K562 (cell line): ENCODE data around the gene CLEC2L. TPM values are rescaled to one million over a fixed set of nuclear protein-coding genes. Genes with fewer than 3 reads are reported as not detected.

Source experiments
- ATAC-seq: fragments of 200-7000 bp; cut with Tn5 transposase; 3 replicates; pipeline ENCODE4 v1.9.1; 2020; ENCODE audit warnings: moderate library complexity
- BruUV-seq: library from RNA; stranded (reverse); fragments of 400-500 nt; replicated peaks from 2 replicates; lab custom pipeline; 2021; lab: Mats Ljungman, UMichigan
- CTCF ChIA-PET: fragments of 300-600 bp; formaldehyde crosslinking; extraction: SDS; loops from one replicate; lab custom pipeline; 2021; ENCODE audit warnings: low intra/inter-chr PET ratio; lab: Yijun Ruan, JAX
- POLR2A ChIA-PET: fragments of 300-600, 350-650 bp; sonication (Branson Sonifier 250); formaldehyde crosslinking; extraction: SDS; loops from one replicate; lab custom pipeline; 2021; ENCODE audit warnings: antibody characterized with exemption, inconsistent platforms; lab: Yijun Ruan, JAX
- DNase-seq, 4 experiments: peaks; one replicate each; pipeline versions ENCODE4 v3.0.0 to v3.0.0-alpha.2; 2011 to 2018; ENCODE audit warnings: low spot score in 3 of 4, mixed read lengths in 3 of 4; ENCODE audit errors: extremely low read depth in 1 of 4
- FAIRE-seq: peaks from 2 replicates; lab custom pipeline; 2011; peaks lifted over from hg19 to GRCh38; lab: Jason Lieb, UNC
- H2AFZ ChIP-seq: 2 replicates; pipeline ENCODE4 v1.6.0; 2011; ENCODE audit warnings: low read depth, low read length, control low read depth, inconsistent platforms
- H3K27ac ChIP-seq: fragments of 200-600 bp; 3 replicates; pipeline ENCODE4 v1.8.0; 2011; ENCODE audit warnings: low read depth, mild to moderate bottlenecking, control low read depth, inconsistent platforms, low read length, moderate library complexity, mixed read lengths; ENCODE audit errors: extremely low read depth
- H3K27me3 ChIP-seq, 2 experiments: fragments of 300-600 bp in 1 of 2; 2 replicates in 1 of 2; 3 replicates in 1 of 2; pipeline versions ENCODE4 v1.6.0 to v1.8.0; 2011; ENCODE audit warnings: inconsistent platforms in 2 of 2, low read length in 2 of 2, mild to moderate bottlenecking in 1 of 2, mixed read lengths in 1 of 2, moderate library complexity in 1 of 2; ENCODE audit not compliant: control insufficient read depth in 2 of 2, insufficient read depth in 2 of 2
- H3K36me3 ChIP-seq: fragments of 300-600 bp; 3 replicates; pipeline ENCODE4 v1.8.0; 2011; ENCODE audit warnings: mild to moderate bottlenecking, low read length, inconsistent platforms; ENCODE audit not compliant: control insufficient read depth, insufficient read depth
- H3K4me1 ChIP-seq, 2 experiments: fragments of 200-600 bp in 1 of 2; replicated peaks in 1 of 2; 2 replicates in 1 of 2; 3 replicates in 1 of 2; pipeline versions ENCODE4 v1.5.1 to v1.8.0; 2011; ENCODE audit warnings: inconsistent platforms in 2 of 2, low read length in 2 of 2, mild to moderate bottlenecking in 1 of 2, mixed read lengths in 1 of 2, moderate library complexity in 1 of 2; ENCODE audit not compliant: control insufficient read depth in 2 of 2, insufficient read depth in 2 of 2
- H3K4me2 ChIP-seq: 2 replicates; pipeline ENCODE4 v1.6.1; 2011; ENCODE audit warnings: low read length, control low read depth, inconsistent platforms, mixed read lengths; ENCODE audit not compliant: insufficient read depth
- H3K4me3 ChIP-seq: fragments of 200-600 bp; sonication (generic), shearing (Covaris generic); 2 replicates; pipeline ENCODE4 v1.5.1; 2016; ENCODE audit warnings: control low read depth, inconsistent platforms
- H3K79me2 ChIP-seq: fragments of 200-600 bp; 3 replicates; pipeline ENCODE4 v1.8.0; 2011; ENCODE audit warnings: low read length, inconsistent platforms; ENCODE audit not compliant: control insufficient read depth, insufficient read depth
- H3K9ac ChIP-seq, 2 experiments: 2 replicates each; pipeline versions ENCODE4 v1.6.0 to v1.6.1; 2011; ENCODE audit warnings: low read depth in 2 of 2, low read length in 2 of 2, control low read depth in 1 of 2, inconsistent platforms in 1 of 2, mild to moderate bottlenecking in 1 of 2, mixed read lengths in 1 of 2; ENCODE audit not compliant: insufficient read depth in 1 of 2
- H3K9me1 ChIP-seq: one replicate; pipeline ENCODE4 v1.6.0; 2011; ENCODE audit warnings: inconsistent platforms, mild to moderate bottlenecking, low read length, moderate library complexity; ENCODE audit not compliant: control insufficient read depth, insufficient read depth
- H3K9me3 ChIP-seq: replicated peaks from 2 replicates; pipeline ENCODE4 v1.5.1; 2011; ENCODE audit warnings: low read depth, low read length, inconsistent platforms; ENCODE audit not compliant: control insufficient read depth, insufficient read depth
- H4K20me1 ChIP-seq: replicated peaks from 2 replicates; pipeline ENCODE4 v1.6.1; 2011; ENCODE audit warnings: low read length, inconsistent platforms, mixed read lengths; ENCODE audit not compliant: control insufficient read depth, insufficient read depth
- KDM4B ChIP-seq, 2 experiments: fragments of 450-650 bp in 1 of 2; sonication (generic) in 1 of 2; IDR thresholded peaks; 2 replicates each; pipeline ENCODE4 v1.6.1; 2016 to 2017; ENCODE audit warnings: borderline replicate concordance in 2 of 2, antibody characterized with exemption in 1 of 2, low read depth in 1 of 2, mild to moderate bottlenecking in 1 of 2
- WGBS: fragments of 100-300 bp; shearing (Covaris generic); methylation state at CpG from one replicate; pipeline ENCODE4 v1.1.6; 2016; ENCODE audit warnings: low coverage, mixed read lengths; ENCODE audit not compliant: insufficient coverage; ENCODE audit errors: missing lambda C conversion rate; 5-methylcytosine and 5-hydroxymethylcytosine counted together
- in situ Hi-C: fragments of 300-500 bp; cut with MboI; formaldehyde crosslinking; loops from 4 replicates; pipeline ENCODE4 v1.15.0; 2018; ENCODE audit warnings: inconsistent platforms, mixed read lengths
- intact Hi-C: fragments of 100-400 bp; cut with micrococcal nuclease; formaldehyde crosslinking; loops from 2 replicates; pipeline ENCODE4 v1.14.2; 2022
- polyA plus RNA-seq, 8 experiments: library from polyadenylated mRNA; depleted of rRNA in 4 of 8; stranded (reverse) in 5 of 8; unstranded in 3 of 8; fragments of >200 nt; fragmentation: Nextera tagmentation in 2 of 8; fragmentation: Illumina TruSeq in 1 of 8; extraction: Ambion mirVana in 2 of 8; extraction: Trizol in 1 of 8; gene quantifications; 2 replicates each; pipeline versions ENCODE4 v1.2.1 to v1.2.3, GENCODE V29; 2011 to 2014; ENCODE audit warnings: inconsistent platforms in 1 of 8, missing spikeins in 1 of 8
- total RNA-seq, 7 experiments: library from RNA; depleted of rRNA in 6 of 7; stranded (reverse); fragments of >200 nt in 6 of 7; fragmentation: Illumina TruSeq in 2 of 7; extraction: Trizol in 2 of 7; gene quantifications; 2 replicates each; pipeline versions ENCODE4 v1.2.1 to v1.2.3, GENCODE V29; 2011 to 2021; ENCODE audit warnings: low replicate concordance in 1 of 7
- TF ChIP-seq, protein P1 (sequence below): fragments of 250-450 bp; sonication (Bioruptor Pico); IDR thresholded peaks from 2 replicates; pipeline ENCODE4 v1.4.0; 2020

CLEC2L gene
- total and polyA plus RNA-seq, 9 of the 15 experiments (the other 6 are each of a cell fraction or from before 2014, with no cell fraction given) = 0.84 to 5.5 (median 1.8) TPM

DNA sequence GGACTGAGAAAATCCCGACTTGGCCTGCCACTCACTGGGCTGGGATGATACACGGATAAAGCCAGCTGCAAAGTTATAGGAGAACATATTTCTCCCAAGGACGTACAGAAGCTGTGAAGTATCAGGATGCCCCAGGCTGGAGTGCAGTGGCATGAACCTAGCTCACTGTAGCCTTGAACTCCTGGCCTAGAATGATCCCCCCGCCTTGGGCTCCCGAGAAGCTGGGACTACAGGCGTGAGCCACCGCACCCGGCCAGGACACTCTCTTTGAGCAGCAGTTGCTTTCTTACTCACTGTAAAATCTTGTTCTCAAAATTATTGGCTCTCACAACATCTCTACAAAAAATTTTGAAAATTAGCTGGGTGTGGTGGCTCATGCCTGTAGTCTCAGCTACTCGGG, 50.4 kb downstream of the CLEC2L start:
- H3K9me1 ChIP-seq = no peaks in the 10 kb centered on the region
- FAIRE-seq (peak; percentile 32), ATAC-seq (no peak), DNase-seq (no peak)
- H3K27me3 ChIP-seq = peaks cover 0 to under 1% of the 10 kb centered on the region in 2 experiments; a peak in 1 of 5 replicates
- no peak overlapping the region for H3K4me2 ChIP-seq
- H3K36me3 ChIP-seq = peaks cover 7% of the 10 kb centered on the region; the same call in 1 of the 3 replicates
- H3K4me3 ChIP-seq = no peak overlapping the region
- peaks cover 0 to 12% of the 10 kb centered on the region in 2 experiments; a peak in 2 of 5 replicates for H3K4me1 ChIP-seq
- in situ Hi-C loops (no loop called here), intact Hi-C loops (no loop called here)
- no TSS peak for BruUV-seq
- H3K79me2 ChIP-seq = no peaks in the 10 kb centered on the region
- TF ChIP-seq KDM4B (IDR thresholded peaks at IDR 0.05; ENCODE audit: borderline replicate concordance in 2 of 2, low read depth in 1 of 2) = no peak
- TF ChIP-seq, protein P1, sequence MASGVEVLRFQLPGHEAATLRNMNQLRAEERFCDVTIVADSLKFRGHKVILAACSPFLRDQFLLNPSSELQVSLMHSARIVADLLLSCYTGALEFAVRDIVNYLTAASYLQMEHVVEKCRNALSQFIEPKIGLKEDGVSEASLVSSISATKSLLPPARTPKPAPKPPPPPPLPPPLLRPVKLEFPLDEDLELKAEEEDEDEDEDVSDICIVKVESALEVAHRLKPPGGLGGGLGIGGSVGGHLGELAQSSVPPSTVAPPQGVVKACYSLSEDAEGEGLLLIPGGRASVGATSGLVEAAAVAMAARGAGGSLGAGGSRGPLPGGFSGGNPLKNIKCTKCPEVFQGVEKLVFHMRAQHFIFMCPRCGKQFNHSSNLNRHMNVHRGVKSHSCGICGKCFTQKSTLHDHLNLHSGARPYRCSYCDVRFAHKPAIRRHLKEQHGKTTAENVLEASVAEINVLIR = no peak
- ChIA-PET POLR2A (interaction anchor here (0.7 kb wide), 2 partner anchors 419 to 568 kb away, joined by 3 read pairs; no protein-coding TSS in a partner anchor), CTCF (no interaction called here)
- H3K9me3 ChIP-seq = no peaks in the 10 kb centered on the region
- no peak overlapping the region for H3K27ac ChIP-seq
- no peak overlapping the region for H2AFZ ChIP-seq
- H3K9ac ChIP-seq = no peak overlapping the region
- H4K20me1 ChIP-seq = no peaks in the 10 kb centered on the region
- WGBS = 74% methylated on average over 9 of the region's 9 CpGs
